ENCODE measurements around the gene CTSZ.
A peak's percentile ranks its signal among the peaks of the same experiment; 100 is the strongest.
"Not testable (repeated sequence)": the region's sequence is repeated elsewhere in the genome, so short reads cannot be mapped to it uniquely, and the experiment has no call there.

Gene CTSZ

DNA sequence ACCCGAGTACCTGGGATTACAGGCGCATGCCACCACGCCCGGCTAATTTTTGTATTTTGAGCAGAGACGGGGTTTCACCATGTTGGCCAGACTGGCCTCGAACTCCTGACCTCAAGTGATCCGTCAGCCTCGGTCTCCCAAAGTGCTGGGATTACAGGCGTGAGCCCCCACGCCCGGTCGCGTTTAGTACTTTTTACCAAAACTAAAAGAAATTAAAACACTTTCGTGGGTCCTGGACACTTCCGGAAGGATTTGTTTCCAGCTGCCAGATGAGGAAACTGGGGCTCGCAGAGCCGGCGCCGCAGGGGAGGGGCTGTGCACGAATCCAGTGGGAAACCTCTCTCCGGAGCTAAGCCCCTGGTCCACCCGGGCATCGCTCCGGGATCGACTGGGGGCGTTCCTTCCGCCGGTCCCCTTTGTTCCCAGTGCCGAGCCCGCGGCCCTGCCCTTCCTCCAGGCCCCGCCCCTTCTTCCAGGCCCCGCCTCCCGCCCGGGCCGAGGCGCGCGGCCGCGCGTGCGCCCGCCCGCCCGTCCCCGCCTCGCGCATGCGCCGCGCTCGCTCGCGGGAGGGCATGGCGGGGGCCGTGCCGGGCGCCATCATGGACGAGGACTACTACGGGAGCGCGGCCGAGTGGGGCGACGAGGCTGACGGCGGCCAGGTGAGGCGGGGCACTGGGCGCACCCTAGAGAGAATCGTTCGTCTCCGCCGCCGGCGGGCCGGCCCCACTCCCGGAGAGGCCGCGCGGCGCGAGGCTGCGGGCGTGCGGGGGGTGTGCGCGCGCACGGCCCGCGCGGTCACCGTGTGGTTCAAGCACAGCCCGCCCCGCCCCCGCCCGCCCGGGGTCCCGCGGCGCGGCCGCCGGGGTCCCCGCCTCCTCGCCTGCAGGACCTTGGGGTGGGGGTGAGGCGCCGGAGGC, 26.1 kb downstream of the CTSZ start, which contains the start of gene NELFCD:
NELFCD (plus strand) TSS at position 546 of the 917 bp plus-strand sequence; CDS start at position 600, 54 bp downstream.
- peak; percentile 81 to 82 for DNase-seq (ENCODE audit: low read depth in 2 of 2)

DNA sequence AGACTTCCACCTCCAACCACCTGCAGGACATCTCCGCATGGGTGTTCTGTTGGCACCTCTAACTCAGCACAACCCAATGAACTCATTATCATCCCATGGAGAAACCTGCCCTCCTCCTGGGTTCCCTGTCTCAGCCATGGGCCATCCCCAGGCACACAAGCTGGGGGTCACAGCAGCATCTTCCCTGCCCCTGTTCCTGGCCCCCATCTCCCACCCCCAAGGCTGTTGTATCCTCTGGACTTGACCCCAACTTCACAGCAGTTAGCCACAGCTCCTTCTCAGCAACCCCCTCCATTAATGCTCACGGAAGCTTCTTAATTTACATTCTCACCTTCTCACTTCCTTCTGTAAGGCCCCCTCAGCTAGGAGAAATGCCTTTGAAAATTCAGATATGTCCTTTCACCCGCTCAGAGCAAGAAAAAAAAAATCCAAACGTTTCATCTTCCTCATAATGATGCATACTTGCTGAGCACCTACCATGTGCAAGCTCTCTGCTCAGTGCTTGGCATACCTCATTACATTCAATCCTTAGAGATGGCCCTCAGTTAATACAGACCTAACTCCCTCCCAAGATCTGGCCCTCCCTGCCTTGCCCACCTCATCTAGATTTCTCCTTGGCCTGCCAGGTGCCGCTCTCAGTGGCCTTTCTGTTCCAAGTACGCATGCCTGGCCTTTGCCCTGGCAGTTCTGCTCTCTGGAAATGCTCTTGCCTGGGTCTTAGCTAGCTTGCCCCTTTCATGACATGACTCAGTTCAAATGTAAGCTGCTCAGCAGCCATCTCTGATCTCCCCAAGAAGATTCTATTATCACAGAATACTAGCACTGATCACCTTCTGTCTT, 28.5 kb downstream of the CTSZ start:
- no peak for DNase-seq (ENCODE audit: low read depth in 2 of 2)

GRCh38 chr20:58976061-58976730, 30.9 kb downstream of the CTSZ start:
- DNase-seq (ENCODE audit: low read depth in 2 of 2): no peak

DNA sequence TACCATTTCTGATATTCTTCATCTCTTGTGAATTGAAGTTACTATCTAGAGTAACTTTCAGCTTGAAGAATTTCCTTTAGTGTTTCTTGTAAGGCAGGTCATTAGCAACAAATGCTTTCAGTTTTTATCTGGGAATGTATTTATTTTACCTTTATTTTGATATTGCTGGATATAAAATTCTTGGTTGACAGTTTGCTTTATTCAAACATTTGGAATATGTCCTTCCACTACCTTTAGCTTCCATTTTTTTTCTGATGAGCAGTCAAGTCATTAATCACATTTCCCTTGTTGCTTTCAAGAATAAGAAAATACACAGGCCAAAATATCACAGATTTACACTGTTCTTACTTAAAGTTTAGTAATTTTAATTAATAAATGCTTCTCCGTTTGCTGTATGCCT, 31.7 kb downstream of the CTSZ start:
- no peak for DNase-seq (ENCODE audit: low read depth in 2 of 2)

GRCh38 chr20:58973866-58974265, 33.2 kb downstream of the CTSZ start:
- DNase-seq (ENCODE audit: low read depth in 2 of 2): no peak

DNA sequence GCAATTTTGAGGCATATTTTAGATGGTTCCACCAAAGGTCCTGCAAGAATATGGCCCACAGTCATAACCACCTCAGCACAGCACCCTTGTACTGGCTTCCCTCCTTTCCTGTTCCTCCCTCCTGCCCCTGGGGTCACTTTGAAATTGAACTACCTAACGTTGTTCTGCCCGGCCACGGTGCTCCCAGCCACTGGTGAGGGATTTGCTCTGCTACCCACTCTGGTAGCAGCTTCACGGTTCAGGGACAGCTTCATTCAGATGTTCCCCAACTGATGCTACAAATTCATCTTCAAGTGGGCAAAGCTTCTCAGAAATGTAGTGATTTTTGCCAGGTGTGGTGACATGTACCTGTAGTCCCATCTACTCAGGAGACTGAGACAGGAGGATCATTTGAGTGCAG, 33.9 kb downstream of the CTSZ start:
- DNase-seq (ENCODE audit: low read depth in 2 of 2): no peak

- no peak for DNase-seq (ENCODE audit: low read depth in 2 of 2)
Observed at GRCh38 chr20:58971429-58971828, 35.6 kb downstream of the CTSZ start.

- DNase-seq (ENCODE audit: low read depth in 2 of 2): no peak
Observed at GRCh38 chr20:58970146-58970545, 36.9 kb downstream of the CTSZ start.

DNA sequence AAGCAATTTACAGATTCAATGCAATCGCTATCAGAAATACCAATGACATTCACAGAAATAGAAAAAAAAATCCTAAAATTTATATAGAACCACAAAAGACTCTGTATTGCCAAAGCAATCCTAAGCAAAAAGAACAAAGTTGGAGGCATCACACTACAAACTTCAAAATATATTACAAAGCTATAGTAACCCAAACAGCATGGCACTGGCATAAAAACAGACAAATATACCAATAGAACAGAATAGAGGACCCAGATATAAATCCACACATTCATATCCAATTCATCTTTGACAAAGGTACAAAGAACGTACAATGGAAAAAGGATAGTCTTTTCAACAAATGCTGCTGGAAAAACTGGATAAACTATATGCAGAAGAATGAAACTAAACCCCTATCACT, 37.6 kb downstream of the CTSZ start:
- no peak for DNase-seq (ENCODE audit: low read depth in 2 of 2)

- no peak for DNase-seq (ENCODE audit: low read depth in 2 of 2)
Observed at GRCh38 chr20:58967652-58968429, 39.2 kb downstream of the CTSZ start.

GRCh38 chr20:58965270-58966064, 41.6 kb downstream of the CTSZ start:
- no peak for DNase-seq (ENCODE audit: low read depth in 2 of 2)

- not testable (repeated sequence) for DNase-seq (ENCODE audit: low read depth in 2 of 2)
Observed at GRCh38 chr20:58963922-58964321, 43.1 kb downstream of the CTSZ start.

DNA sequence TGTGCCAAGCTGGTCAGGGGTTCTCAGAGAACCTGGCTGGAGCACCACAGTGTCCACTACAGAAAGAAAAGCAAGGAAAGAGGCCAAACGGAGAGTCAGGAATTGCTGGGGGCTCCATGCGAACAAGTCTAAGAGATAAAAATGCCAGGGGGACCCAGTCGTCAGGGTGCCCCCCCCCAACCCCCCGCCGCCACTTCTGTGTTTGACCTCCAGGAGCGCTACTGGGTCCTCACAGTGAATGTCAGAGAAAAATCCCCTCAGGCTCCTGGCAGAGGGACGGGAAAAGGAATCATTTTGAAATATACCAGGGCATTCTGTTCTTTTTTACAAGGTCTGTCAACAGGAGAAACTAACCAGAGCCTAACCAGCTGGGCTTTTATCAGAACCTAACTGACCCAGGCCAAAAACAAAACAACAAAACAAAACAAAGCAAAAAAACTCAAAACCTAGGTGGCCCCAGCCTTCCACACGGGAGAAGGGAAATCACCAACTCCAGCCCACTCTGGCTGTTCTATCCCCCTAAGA, 43.9 kb downstream of the CTSZ start:
- no peak for DNase-seq (ENCODE audit: low read depth in 2 of 2)

DNA sequence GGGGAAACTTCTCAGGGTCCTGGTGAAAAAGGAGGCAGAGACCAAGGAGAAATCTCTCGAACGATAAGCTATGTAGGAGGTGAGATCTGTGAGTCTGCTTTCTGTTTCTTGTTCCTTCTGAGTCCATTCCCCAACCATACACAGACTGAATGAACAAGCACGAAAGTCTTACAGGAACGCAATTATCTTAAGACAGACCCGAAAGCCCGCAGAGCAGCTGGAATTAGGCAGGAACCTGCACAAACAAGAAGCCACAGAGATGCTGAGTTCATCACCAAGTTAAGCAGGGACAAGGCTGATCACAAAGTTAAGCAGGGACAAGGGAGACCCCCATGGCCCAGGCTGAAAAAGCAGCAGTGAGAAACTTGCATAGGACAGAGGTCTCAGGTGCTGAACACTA, 47.4 kb downstream of the CTSZ start:
- DNase-seq (ENCODE audit: low read depth in 2 of 2): no peak

DNA sequence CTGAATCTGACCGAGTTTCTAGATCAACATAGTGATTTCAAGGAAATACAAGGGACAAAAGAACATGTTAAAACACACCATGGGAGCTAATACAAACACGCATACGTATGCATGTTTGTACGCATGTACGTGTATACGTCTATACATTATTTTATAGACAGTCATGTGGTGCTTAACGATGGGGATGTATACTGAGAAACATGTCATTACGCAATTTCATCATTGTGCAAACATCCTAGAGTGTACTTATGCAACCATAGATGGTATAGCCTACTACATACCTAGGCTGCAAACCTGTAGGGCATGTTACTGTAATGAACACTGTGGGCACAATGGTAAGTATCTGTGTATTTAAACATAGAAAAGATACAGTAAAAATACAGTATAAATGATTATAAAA, 51.0 kb downstream of the CTSZ start:
- no peak for DNase-seq (ENCODE audit: low read depth in 2 of 2)

- DNase-seq (ENCODE audit: low read depth in 2 of 2): no peak
Observed at GRCh38 chr20:58953050-58953449, 54.0 kb downstream of the CTSZ start.

- DNase-seq (ENCODE audit: low read depth in 2 of 2): no peak
Observed at GRCh38 chr20:58950603-58951002, 56.5 kb downstream of the CTSZ start.

DNA sequence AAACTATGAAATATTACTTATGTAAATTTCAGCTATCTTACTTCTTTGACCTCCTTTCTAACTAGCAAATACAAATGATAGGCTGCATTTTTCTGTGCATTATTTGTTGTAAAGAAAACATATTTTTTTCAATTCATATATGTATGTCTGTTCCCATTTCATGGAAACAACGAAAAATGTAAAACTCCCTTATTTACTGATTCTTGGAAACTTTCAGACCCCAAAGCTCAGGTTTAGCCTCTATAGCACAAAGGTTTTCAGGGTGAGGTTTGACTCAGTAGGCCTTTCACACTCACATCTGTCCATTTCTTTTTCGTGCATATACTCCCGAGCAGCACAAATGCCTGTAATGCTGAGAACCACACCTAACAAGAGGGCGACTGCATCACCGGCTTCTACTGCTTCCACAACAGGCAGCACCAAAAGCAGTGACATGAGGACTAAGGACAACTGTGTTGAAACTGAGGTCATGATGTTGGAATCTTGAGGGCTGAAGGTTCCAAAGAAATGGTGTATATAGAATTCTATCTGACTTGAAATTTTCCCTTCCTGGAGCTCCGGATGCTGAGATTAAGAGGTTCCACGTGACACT, 59.2 kb downstream of the CTSZ start:
- DNase-seq (ENCODE audit: low read depth in 2 of 2): not testable (repeated sequence)

DNA sequence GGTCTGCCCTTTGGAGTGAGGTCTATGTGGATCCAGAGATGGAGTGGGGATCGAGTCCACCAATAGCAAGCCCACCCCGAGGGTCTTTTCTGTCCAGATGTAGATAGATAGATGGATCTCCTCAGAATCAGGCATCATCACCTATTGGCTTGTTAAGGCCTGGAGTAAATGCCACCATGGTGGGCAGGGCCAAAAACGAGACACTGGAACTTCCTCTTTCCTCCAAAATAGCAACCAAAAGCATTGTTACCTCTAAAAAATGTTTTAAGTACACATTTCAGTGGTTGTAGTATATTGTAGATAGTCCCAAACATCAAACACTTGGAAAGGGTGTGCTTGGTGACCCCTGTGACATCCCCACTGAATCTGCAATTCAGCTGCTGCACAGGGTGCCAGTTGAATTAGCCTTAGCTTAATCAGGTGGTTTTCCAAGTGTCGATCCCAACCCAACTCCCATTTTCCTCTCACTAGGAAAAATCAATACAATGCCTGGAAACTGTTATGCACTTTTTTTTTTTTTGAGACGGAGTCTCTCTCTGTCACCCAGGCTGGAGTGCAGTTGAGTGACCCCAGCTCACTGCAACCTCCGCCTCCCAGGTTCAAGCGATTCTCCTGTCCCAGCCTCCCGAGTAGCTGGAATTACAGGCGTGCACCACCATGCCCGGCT, 61.0 kb downstream of the CTSZ start:
- DNase-seq (ENCODE audit: low read depth in 2 of 2): no peak

Measured in stimulated activated CD8-positive, alpha-beta memory T cell treated with anti-CD3 and anti-CD28 coated beads, Interleukin-15, amount 100 ng/mL, for 48 hours (primary cell).